SK-N-SH treated with all-trans-retinoic acid at 6 μM for 48 hours (cell line): ENCODE measurements around the gene DRGX.

ENCODE experiments used
- ATAC-seq: fragments of 200-7000 bp; cut with Tn5 transposase; 3 replicates; pipeline ENCODE4 v1.9.1; 2020; ENCODE audit warnings: mild to moderate bottlenecking, moderate library complexity
- ARNTL ChIP-seq: fragments of 450-650 bp; formaldehyde crosslinking; IDR thresholded peaks from 2 replicates; pipeline ENCODE4 v1.5.0; 2020; ENCODE audit warnings: low read depth, mild to moderate bottlenecking, moderate library complexity, borderline replicate concordance
- BACH2 ChIP-seq: fragments of 250-450 bp; sonication (Bioruptor Pico); IDR thresholded peaks from 2 replicates; pipeline ENCODE4 v1.9.0; 2021; ENCODE audit warnings: mild to moderate bottlenecking, borderline replicate concordance
- CSDC2 ChIP-seq: fragments of 250-450 bp; sonication (Bioruptor Pico); IDR thresholded peaks from 2 replicates; pipeline ENCODE4 v1.5.0; 2020; ENCODE audit warnings: mild to moderate bottlenecking, moderate library complexity
- CSRNP3 ChIP-seq: fragments of 250-450 bp; sonication (Bioruptor Pico); IDR thresholded peaks from 2 replicates; pipeline ENCODE4 v1.5.1; 2021; ENCODE audit warnings: mild to moderate bottlenecking, moderate library complexity
- ESRRG ChIP-seq: fragments of 250-450 bp; sonication (Bioruptor Pico); IDR thresholded peaks from 2 replicates; pipeline ENCODE4 v1.6.1; 2021; ENCODE audit warnings: mild to moderate bottlenecking
- GLIS3 ChIP-seq: fragments of 250-450 bp; sonication (Bioruptor Pico); IDR thresholded peaks from 2 replicates; pipeline ENCODE4 v1.5.0; 2020; ENCODE audit warnings: mild to moderate bottlenecking, moderate library complexity
- ISL1 ChIP-seq: fragments of 250-450 bp; sonication (Bioruptor Pico); IDR thresholded peaks from 2 replicates; pipeline ENCODE4 v2.1.2; 2022; ENCODE audit warnings: mild to moderate bottlenecking, moderate library complexity
- OSR1 ChIP-seq: fragments of 250-450 bp; sonication (Bioruptor Pico); IDR thresholded peaks from 2 replicates; pipeline ENCODE4 v1.8.0; 2022; ENCODE audit warnings: moderate library complexity, mild to moderate bottlenecking, inconsistent platforms
- PATZ1 ChIP-seq: fragments of 250-450 bp; sonication (Bioruptor Pico); IDR thresholded peaks from 2 replicates; pipeline ENCODE4 v1.8.0; 2020; ENCODE audit warnings: mild to moderate bottlenecking, moderate library complexity, borderline replicate concordance
- PPARA ChIP-seq: fragments of 250-450 bp; sonication (Bioruptor Pico); IDR thresholded peaks from 2 replicates; pipeline ENCODE4 v1.5.0; 2020; ENCODE audit warnings: mild to moderate bottlenecking, borderline replicate concordance
- RARB ChIP-seq: fragments of 250-450 bp; sonication (Bioruptor Pico); IDR thresholded peaks from 2 replicates; pipeline ENCODE4 v1.8.0; 2021; ENCODE audit warnings: mild to moderate bottlenecking, moderate library complexity
- SNAI2 ChIP-seq: fragments of 250-450 bp; sonication (Bioruptor Pico); IDR thresholded peaks from 2 replicates; pipeline ENCODE4 v1.5.0; 2020; ENCODE audit warnings: mild to moderate bottlenecking, moderate library complexity
- TCF4 ChIP-seq: fragments of 250-450 bp; sonication (Bioruptor Pico); IDR thresholded peaks from 2 replicates; pipeline ENCODE4 v1.8.0; 2021; ENCODE audit warnings: mild to moderate bottlenecking, moderate library complexity, borderline replicate concordance
- ZFP30 ChIP-seq: fragments of 450-650 bp; formaldehyde crosslinking; IDR thresholded peaks from 2 replicates; pipeline ENCODE4 v1.5.0; 2022; ENCODE audit warnings: mild to moderate bottlenecking, moderate library complexity
- ZNF8 ChIP-seq: fragments of 450-650 bp; formaldehyde crosslinking; IDR thresholded peaks from 2 replicates; pipeline ENCODE4 v1.5.0; 2020; ENCODE audit warnings: mild to moderate bottlenecking, moderate library complexity
- TF ChIP-seq, protein P1 (sequence below): fragments of 250-450 bp; sonication (Bioruptor Pico); IDR thresholded peaks from 2 replicates; pipeline ENCODE4 v1.5.0; 2020; ENCODE audit warnings: mild to moderate bottlenecking, moderate library complexity
- TF ChIP-seq, protein P2 (sequence below): fragments of 250-450 bp; sonication (Bioruptor Pico); IDR thresholded peaks from 2 replicates; pipeline ENCODE4 v1.5.1; 2020; ENCODE audit warnings: low read depth, mild to moderate bottlenecking, moderate library complexity

Gene DRGX

GRCh38 chr10:49397036-49397999, 1.4 kb upstream of the DRGX start:
- no peak for TF ChIP-seq ZFP30 (CRISPR knock-in tag)
- TF ChIP-seq, protein P1, sequence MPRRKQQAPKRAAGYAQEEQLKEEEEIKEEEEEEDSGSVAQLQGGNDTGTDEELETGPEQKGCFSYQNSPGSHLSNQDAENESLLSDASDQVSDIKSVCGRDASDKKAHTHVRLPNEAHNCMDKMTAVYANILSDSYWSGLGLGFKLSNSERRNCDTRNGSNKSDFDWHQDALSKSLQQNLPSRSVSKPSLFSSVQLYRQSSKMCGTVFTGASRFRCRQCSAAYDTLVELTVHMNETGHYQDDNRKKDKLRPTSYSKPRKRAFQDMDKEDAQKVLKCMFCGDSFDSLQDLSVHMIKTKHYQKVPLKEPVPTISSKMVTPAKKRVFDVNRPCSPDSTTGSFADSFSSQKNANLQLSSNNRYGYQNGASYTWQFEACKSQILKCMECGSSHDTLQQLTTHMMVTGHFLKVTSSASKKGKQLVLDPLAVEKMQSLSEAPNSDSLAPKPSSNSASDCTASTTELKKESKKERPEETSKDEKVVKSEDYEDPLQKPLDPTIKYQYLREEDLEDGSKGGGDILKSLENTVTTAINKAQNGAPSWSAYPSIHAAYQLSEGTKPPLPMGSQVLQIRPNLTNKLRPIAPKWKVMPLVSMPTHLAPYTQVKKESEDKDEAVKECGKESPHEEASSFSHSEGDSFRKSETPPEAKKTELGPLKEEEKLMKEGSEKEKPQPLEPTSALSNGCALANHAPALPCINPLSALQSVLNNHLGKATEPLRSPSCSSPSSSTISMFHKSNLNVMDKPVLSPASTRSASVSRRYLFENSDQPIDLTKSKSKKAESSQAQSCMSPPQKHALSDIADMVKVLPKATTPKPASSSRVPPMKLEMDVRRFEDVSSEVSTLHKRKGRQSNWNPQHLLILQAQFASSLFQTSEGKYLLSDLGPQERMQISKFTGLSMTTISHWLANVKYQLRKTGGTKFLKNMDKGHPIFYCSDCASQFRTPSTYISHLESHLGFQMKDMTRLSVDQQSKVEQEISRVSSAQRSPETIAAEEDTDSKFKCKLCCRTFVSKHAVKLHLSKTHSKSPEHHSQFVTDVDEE, result no peak
- no peak for TF ChIP-seq GLIS3
- peak; percentile 31 for ATAC-seq

GRCh38 chr10:49396666-49396999, 744 bp upstream of the DRGX start:
- no peak for ATAC-seq
- TF ChIP-seq, protein P2, sequence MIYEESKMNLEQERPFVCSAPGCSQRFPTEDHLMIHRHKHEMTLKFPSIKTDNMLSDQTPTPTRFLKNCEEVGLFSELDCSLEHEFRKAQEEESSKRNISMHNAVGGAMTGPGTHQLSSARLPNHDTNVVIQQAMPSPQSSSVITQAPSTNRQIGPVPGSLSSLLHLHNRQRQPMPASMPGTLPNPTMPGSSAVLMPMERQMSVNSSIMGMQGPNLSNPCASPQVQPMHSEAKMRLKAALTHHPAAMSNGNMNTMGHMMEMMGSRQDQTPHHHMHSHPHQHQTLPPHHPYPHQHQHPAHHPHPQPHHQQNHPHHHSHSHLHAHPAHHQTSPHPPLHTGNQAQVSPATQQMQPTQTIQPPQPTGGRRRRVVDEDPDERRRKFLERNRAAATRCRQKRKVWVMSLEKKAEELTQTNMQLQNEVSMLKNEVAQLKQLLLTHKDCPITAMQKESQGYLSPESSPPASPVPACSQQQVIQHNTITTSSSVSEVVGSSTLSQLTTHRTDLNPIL, result no peak
- TF ChIP-seq, protein P1, result 0 out of 2 replicates have a peak, but pooled peaks have one; percentile 17

DNA sequence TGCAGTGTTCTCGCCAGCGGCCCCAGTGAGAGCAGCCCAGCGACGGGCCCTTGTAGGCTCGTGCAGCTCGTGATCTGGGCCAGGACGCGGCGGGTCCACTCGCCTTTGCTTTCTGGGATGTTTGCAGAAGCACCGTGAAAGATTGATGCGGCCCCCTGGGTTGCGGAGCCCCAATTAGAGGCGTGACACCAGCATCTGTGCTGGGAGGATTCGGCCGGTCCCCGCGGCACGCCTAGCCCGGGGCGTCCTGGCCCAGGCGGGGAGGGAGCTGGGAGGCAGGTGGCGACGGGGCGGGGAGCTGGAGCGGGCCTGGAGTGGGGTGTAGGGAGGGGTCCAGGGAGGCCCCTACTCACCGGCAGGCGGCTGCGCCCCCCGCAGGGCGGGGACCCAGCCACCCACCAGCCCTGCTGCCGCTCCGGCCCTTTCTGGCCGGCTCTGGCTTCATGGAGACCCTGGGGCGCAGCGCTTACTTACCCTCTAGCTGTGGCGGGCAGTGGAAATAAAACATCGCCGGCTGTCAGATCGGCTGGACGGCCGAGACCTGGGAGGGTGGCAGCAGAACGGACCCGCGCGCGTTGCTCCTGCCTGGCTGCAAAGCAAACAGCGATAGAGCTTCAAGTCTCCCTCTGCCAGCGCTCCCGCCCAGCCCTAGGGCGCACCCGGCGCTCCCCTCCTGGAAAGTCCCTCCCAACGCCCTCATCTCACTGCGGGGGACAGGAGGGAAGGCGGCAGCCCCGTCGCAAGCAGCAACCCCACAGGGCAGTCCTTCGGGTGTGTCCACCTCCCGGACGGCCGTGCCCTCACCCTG, 752 bp downstream of the DRGX start:
- no peak for ATAC-seq
- no peak for TF ChIP-seq ZNF8
- no peak for TF ChIP-seq RARB
- TF ChIP-seq ARNTL (CRISPR knock-in tag), result no peak
- no peak for TF ChIP-seq BACH2 (CRISPR knock-in tag)
- TF ChIP-seq CSDC2, result no peak
- no peak for TF ChIP-seq ISL1
- no peak for TF ChIP-seq OSR1
- TF ChIP-seq PPARA (CRISPR knock-in tag), result no peak
- no peak for TF ChIP-seq ESRRG
- TF ChIP-seq PATZ1 (CRISPR knock-in tag), result no peak

- no peak for ATAC-seq
- TF ChIP-seq ZFP30 (CRISPR knock-in tag) (no peak), PATZ1 (CRISPR knock-in tag) (no peak), CSRNP3 (CRISPR knock-in tag) (no peak), TCF4 (CRISPR knock-in tag) (no peak), SNAI2 (CRISPR knock-in tag) (no peak)
- TF ChIP-seq, protein P2, result no peak
- TF ChIP-seq, protein P1, result no peak
Measured at GRCh38 chr10:49393757-49394156, 2.1 kb downstream of the DRGX start.
